ENCODE results near the gene HAPLN2. TPM values are rescaled to one million over a fixed set of nuclear protein-coding genes. Genes with fewer than 3 reads are reported as not detected.

HAPLN2 gene
- total and polyA plus RNA-seq, 2 experiments from 2014 or later, result not detected

- Histone ChIP-seq H3K4me3 (peak overlapping the region; percentile 20), H3K9me3 (ENCODE audit: low read depth) (no peaks in the 10 kb centered on the region), H3K9me2 (replicated peaks; ENCODE audit: insufficient read depth) (no peaks in the 10 kb centered on the region), H3K27me3 (peaks cover 93% of the 10 kb centered on the region), H4K20me1 (ENCODE audit: insufficient read depth, poor library complexity, severe bottlenecking) (no peaks in the 10 kb centered on the region), H3K27ac (no peak overlapping the region), H3K79me2 (no peaks in the 10 kb centered on the region), H3K4me1 (ENCODE audit: insufficient read depth) (peaks cover 7% of the 10 kb centered on the region), H3K36me3 (replicated peaks; ENCODE audit: insufficient read depth, low read depth) (no peaks in the 10 kb centered on the region), H2AFZ (peak overlapping the region; percentile 40), H3K4me2 (peak overlapping the region; percentile 91)
- TF ChIP-seq CTCF (IDR thresholded peaks at IDR 0.05; ENCODE audit: poor library complexity) (no peak), EZH2 (IDR thresholded peaks at IDR 0.05; ENCODE audit: borderline replicate concordance) (peak; percentile 92)
- DNase-seq (ENCODE audit: low spot score), result no peak
- WGBS (ENCODE audit: low lambda C conversion rate, missing lambda C conversion rate), result 10% methylated on average over 35 of the region's 40 CpGs
Observed at GRCh38 chr1:156642265-156643048, 23.2 kb downstream of the HAPLN2 start.

- Histone ChIP-seq H3K79me2 (no peaks in the 10 kb centered on the region), H3K4me3 (no peak overlapping the region), H4K20me1 (ENCODE audit: insufficient read depth, poor library complexity, severe bottlenecking) (no peaks in the 10 kb centered on the region), H3K9me2 (replicated peaks; ENCODE audit: insufficient read depth) (no peaks in the 10 kb centered on the region), H3K27ac (no peak overlapping the region), H3K4me1 (ENCODE audit: insufficient read depth) (peaks cover 7% of the 10 kb centered on the region), H3K4me2 (no peak overlapping the region), H3K27me3 (peaks cover 94% of the 10 kb centered on the region), H3K36me3 (replicated peaks; ENCODE audit: insufficient read depth, low read depth) (no peaks in the 10 kb centered on the region), H3K9me3 (ENCODE audit: low read depth) (no peaks in the 10 kb centered on the region), H2AFZ (no peak overlapping the region)
- no peak for DNase-seq (ENCODE audit: low spot score)
- WGBS (ENCODE audit: low lambda C conversion rate, missing lambda C conversion rate), result 64% methylated on average over 6 of the region's 7 CpGs
- TF ChIP-seq EZH2phosphoT487 (IDR thresholded peaks at IDR 0.05; ENCODE audit: low read depth, severe bottlenecking, unreplicated experiment) (no peak), EZH2 (IDR thresholded peaks at IDR 0.05; ENCODE audit: borderline replicate concordance) (no peak), CTCF (IDR thresholded peaks at IDR 0.05; ENCODE audit: poor library complexity) (no peak)
Observed at GRCh38 chr1:156643049-156643777, 24.0 kb downstream of the HAPLN2 start.

- H3K79me2 ChIP-seq, result no peaks in the 10 kb centered on the region
- no peaks in the 10 kb centered on the region for H3K9me3 ChIP-seq (ENCODE audit: low read depth)
- H3K4me3 ChIP-seq, result no peak overlapping the region
- no peaks in the 10 kb centered on the region for H3K9me2 ChIP-seq (replicated peaks; ENCODE audit: insufficient read depth)
- H3K27me3 ChIP-seq, result peaks cover 94% of the 10 kb centered on the region
- no peak overlapping the region for H2AFZ ChIP-seq
- H4K20me1 ChIP-seq (ENCODE audit: insufficient read depth, poor library complexity, severe bottlenecking), result no peaks in the 10 kb centered on the region
- H3K36me3 ChIP-seq (replicated peaks; ENCODE audit: insufficient read depth, low read depth), result no peaks in the 10 kb centered on the region
- WGBS (ENCODE audit: low lambda C conversion rate, missing lambda C conversion rate), result 84% methylated on average over 7 of the region's 7 CpGs
- H3K4me1 ChIP-seq (ENCODE audit: insufficient read depth), result peaks cover 7% of the 10 kb centered on the region
- H3K27ac ChIP-seq, result no peak overlapping the region
- DNase-seq (ENCODE audit: low spot score), result no peak
- TF ChIP-seq CTCF (IDR thresholded peaks at IDR 0.05; ENCODE audit: poor library complexity), result no peak
- no peak for TF ChIP-seq EZH2 (IDR thresholded peaks at IDR 0.05; ENCODE audit: borderline replicate concordance)
- no peak for TF ChIP-seq EZH2phosphoT487 (IDR thresholded peaks at IDR 0.05; ENCODE audit: low read depth, severe bottlenecking, unreplicated experiment)
- no peak overlapping the region for H3K4me2 ChIP-seq
Observed at GRCh38 chr1:156643778-156644092, 24.5 kb downstream of the HAPLN2 start.

Data from hepatocyte (in vitro differentiated cells).